AG10803 (cell line): ENCODE results near the gene RASGRP2.

ENCODE experiments used
- DNase-seq: peaks from one replicate; pipeline ENCODE4 v3.0.0; 2010; ENCODE audit warnings: low read depth
- H3K4me3 ChIP-seq: 2 replicates; pipeline ENCODE4 v1.5.1; 2011; ENCODE audit warnings: mild to moderate bottlenecking, low read length, control low read depth
- CTCF ChIP-seq: conservative IDR thresholded peaks from 2 replicates; pipeline ENCODE4 v1.5.1; 2011; ENCODE audit warnings: mild to moderate bottlenecking, low read length, control low read depth, inconsistent platforms

RASGRP2 gene

GRCh38 chr11:64692764-64693331 is 51.1 kb downstream of the RASGRP2 start:
- H3K4me3 ChIP-seq: no peak overlapping the region
- TF ChIP-seq CTCF: no peak
- no peak for DNase-seq

- no peak for DNase-seq
Observed at GRCh38 chr11:64691543-64691942, 52.4 kb downstream of the RASGRP2 start.

GRCh38 chr11:64690235-64690634 is 53.7 kb downstream of the RASGRP2 start:
- no peak for DNase-seq
- H3K4me3 ChIP-seq: no peak overlapping the region
- TF ChIP-seq CTCF: no peak

More at GRCh38 chr11:64691543-64691942, 52.4 kb downstream of the RASGRP2 start:
- TF ChIP-seq CTCF: no peak
- no peak overlapping the region for H3K4me3 ChIP-seq

- peak; percentile 75 for TF ChIP-seq CTCF
- H3K4me3 ChIP-seq: peak overlapping the region; percentile 60
- peak; percentile 75 for DNase-seq
Observed at GRCh38 chr11:64688534-64688982, 55.4 kb downstream of the RASGRP2 start.

- H3K4me3 ChIP-seq: no peak overlapping the region
- no peak for DNase-seq
- TF ChIP-seq CTCF: no peak
Observed at GRCh38 chr11:64687643-64688533, 56.1 kb downstream of the RASGRP2 start.

- H3K4me3 ChIP-seq: no peak overlapping the region
- DNase-seq: no peak
- no peak for TF ChIP-seq CTCF
Observed at GRCh38 chr11:64687204-64687603, 56.7 kb downstream of the RASGRP2 start.
